GM18508 (cell line): Measurements from ENCODE around the gene NUAK2.
A peak's percentile ranks its signal among the peaks of the same experiment; 100 is the strongest.
"Not testable (repeated sequence)": the region's sequence is repeated elsewhere in the genome, so short reads cannot be mapped to it uniquely, and the experiment has no call there.

Experiments
- ATAC-seq: cut with Tn5 transposase; IDR thresholded peaks from one replicate; pipeline ENCODE4 v1.9.1; 2021; ENCODE audit warnings: moderate number of reproducible peaks; ENCODE audit not compliant: insufficient read depth, unreplicated experiment

Gene NUAK2

GRCh38 chr1:205301205-205301821 lies 20.2 kb downstream of the NUAK2 start:
- ATAC-seq, result no peak

- no peak for ATAC-seq
These were observed 21.4 kb downstream of the NUAK2 start for GRCh38 chr1:205300149-205300548.

GRCh38 chr1:205298191-205298994 lies 23.2 kb downstream of the NUAK2 start:
- ATAC-seq, result no peak

- not testable (repeated sequence) for ATAC-seq
These were observed 23.9 kb downstream of the NUAK2 start for GRCh38 chr1:205297546-205298177.

- ATAC-seq, result no peak
These were observed 25.4 kb downstream of the NUAK2 start for GRCh38 chr1:205296154-205296553.

- no peak for ATAC-seq
These were observed 26.6 kb downstream of the NUAK2 start for GRCh38 chr1:205294934-205295333.

GRCh38 chr1:205294175-205294917 lies 27.2 kb downstream of the NUAK2 start:
- ATAC-seq, result no peak

- no peak for ATAC-seq
These were observed 28.0 kb downstream of the NUAK2 start for GRCh38 chr1:205293350-205294074.

GRCh38 chr1:205291596-205291995 lies 29.9 kb downstream of the NUAK2 start:
- ATAC-seq, result no peak

GRCh38 chr1:205287767-205288559 lies 33.6 kb downstream of the NUAK2 start:
- peak; percentile 57 for ATAC-seq

- ATAC-seq, result no peak
These were observed 34.5 kb downstream of the NUAK2 start for GRCh38 chr1:205287076-205287475.

GRCh38 chr1:205286335-205286950 lies 35.1 kb downstream of the NUAK2 start:
- no peak for ATAC-seq

- ATAC-seq, result peak; percentile 31
These were observed 36.0 kb downstream of the NUAK2 start for GRCh38 chr1:205285381-205286101.

- ATAC-seq, result no peak
These were observed 37.0 kb downstream of the NUAK2 start for GRCh38 chr1:205284420-205285144.

GRCh38 chr1:205283270-205284147 lies 38.0 kb downstream of the NUAK2 start:
- no peak for ATAC-seq

GRCh38 chr1:205280666-205281395 lies 40.7 kb downstream of the NUAK2 start:
- not testable (repeated sequence) for ATAC-seq
